ENCODE measurements around the gene SGCD. TPM values are rescaled to one million over a fixed set of nuclear protein-coding genes. Genes with fewer than 3 reads are reported as not detected.

The SGCD gene
- total and polyA plus RNA-seq, 4 donors = 7.8 to 32.5 (median 24.9) TPM

DNA sequence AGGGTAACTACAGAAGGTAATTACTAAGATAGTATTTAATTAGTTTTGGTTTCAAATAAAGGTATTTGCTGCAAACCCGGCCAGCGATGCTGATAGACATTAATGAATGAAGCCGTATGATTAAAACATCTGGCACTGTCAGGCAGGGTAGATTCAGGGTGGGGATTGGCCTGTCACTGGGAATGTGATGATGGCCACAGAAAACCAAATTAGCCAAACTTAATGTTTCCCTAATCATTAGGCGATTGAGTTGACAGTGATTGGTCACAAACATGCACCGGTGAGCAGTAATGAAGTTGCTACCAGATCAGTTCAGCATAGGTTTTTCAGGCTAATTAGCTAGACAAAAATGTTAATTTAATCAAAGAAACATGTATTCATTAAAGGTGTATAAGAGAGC lies 107.5 kb downstream of the SGCD start:
- Histone ChIP-seq H3K27ac (ENCODE audit: low read depth, low read length) (no peak overlapping the region), H3K9me3 (ENCODE audit: control insufficient read depth, insufficient read depth, low read length) (no peaks in the 10 kb centered on the region), H3K4me3 (ENCODE audit: low read depth, low read length) (no peak overlapping the region), H3K36me3 (ENCODE audit: control insufficient read depth, insufficient read depth, low read length) (no peaks in the 10 kb centered on the region), H3K27me3 (ENCODE audit: control insufficient read depth, insufficient read depth, low read length) (no peaks in the 10 kb centered on the region), H3K4me1 (ENCODE audit: control insufficient read depth, insufficient read depth, low read length) (no peaks in the 10 kb centered on the region)
- DNase-seq (ENCODE audit: low read depth in 4 of 6, low spot score in 6 of 6) = peak in 2 of 6 donors; percentile 36 to 61
- 69% methylated on average over 4 of the region's 5 CpGs for WGBS (ENCODE audit: insufficient coverage)

DNA sequence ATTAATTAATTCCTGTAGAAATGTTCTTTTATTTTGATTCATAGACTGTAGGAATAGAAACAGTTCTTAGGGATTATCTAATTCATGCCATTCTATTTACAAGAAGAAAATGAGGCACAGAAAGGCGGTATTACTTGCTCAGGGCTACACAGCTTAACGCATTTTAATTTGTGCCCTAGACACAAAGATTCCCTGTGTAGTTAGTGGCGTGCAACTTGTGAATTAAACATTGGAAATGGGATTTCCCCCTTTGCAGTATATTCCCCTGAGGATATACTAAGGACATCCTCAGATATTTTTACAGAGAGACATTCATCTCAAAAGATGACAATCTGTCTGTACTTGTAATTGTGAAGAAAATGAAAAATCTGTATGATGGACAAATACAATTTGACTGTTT lies 108.1 kb downstream of the SGCD start:
- Histone ChIP-seq H3K4me1 (ENCODE audit: control insufficient read depth, insufficient read depth, low read length) (no peaks in the 10 kb centered on the region), H3K27ac (ENCODE audit: low read depth, low read length) (no peak overlapping the region), H3K9me3 (ENCODE audit: control insufficient read depth, insufficient read depth, low read length) (no peaks in the 10 kb centered on the region), H3K27me3 (ENCODE audit: control insufficient read depth, insufficient read depth, low read length) (no peaks in the 10 kb centered on the region), H3K4me3 (ENCODE audit: low read depth, low read length) (no peak overlapping the region), H3K36me3 (ENCODE audit: control insufficient read depth, insufficient read depth, low read length) (no peaks in the 10 kb centered on the region)
- peak in 1 of 6 donors; percentile 8 for DNase-seq (ENCODE audit: low read depth in 4 of 6, low spot score in 6 of 6)
- no CpG with 5 or more reads among the region's 3 CpGs for WGBS (ENCODE audit: insufficient coverage)

DNA sequence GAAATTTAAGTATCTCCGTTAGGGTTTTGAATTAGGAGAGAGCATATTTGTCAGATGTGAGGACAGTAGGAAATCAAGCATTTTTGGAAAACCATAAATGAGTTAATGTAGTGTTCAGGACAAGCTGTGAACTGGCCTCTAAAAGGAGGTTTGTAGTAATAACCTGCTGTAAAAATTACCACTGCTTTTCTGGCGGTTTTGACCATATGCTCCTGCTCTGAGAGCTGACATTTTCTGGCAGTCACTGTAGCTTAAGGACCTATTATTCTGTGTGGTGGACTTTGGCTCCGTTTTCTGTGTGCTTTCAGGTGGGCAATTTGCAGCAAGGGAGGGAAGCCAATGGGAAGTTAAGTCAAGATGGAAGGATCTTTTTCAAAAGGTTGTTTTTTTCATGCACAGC lies 111.1 kb downstream of the SGCD start:
- Histone ChIP-seq H3K36me3 (ENCODE audit: control insufficient read depth, insufficient read depth, low read length) (no peaks in the 10 kb centered on the region), H3K9me3 (ENCODE audit: control insufficient read depth, insufficient read depth, low read length) (no peaks in the 10 kb centered on the region), H3K4me1 (ENCODE audit: control insufficient read depth, insufficient read depth, low read length) (no peaks in the 10 kb centered on the region), H3K27me3 (ENCODE audit: control insufficient read depth, insufficient read depth, low read length) (no peaks in the 10 kb centered on the region), H3K4me3 (ENCODE audit: low read depth, low read length) (no peak overlapping the region), H3K27ac (ENCODE audit: low read depth, low read length) (no peak overlapping the region)
- peak in 1 of 6 donors; percentile 53 for DNase-seq (ENCODE audit: low read depth in 4 of 6, low spot score in 6 of 6)
- 49% methylated on average over 2 of the region's 3 CpGs for WGBS (ENCODE audit: insufficient coverage)

DNA sequence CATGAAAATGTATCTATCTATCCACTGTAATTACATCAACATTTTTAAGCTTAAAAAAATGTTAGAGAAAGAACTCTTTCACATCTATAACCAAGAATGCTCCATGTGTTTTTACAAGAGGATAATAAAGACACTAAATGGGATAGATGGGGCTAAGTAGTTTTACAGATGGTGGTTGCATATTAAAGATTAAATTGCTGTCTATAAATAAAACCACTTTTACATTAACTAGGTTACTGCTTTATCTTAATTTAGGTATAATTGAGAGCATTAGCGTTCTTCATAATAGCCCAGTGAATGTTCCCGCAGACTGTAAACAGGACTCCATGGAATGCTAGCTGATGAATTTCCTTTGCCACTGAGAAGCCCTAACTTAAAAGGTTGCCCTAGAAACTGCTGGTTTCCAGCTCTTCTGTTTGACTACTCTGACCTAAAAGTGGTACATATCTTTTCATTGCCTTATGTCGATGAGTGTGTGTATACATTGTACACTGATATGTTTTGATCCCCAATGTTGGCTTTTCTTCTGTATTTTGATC lies 117.9 kb downstream of the SGCD start:
- H3K9me3 ChIP-seq (ENCODE audit: control insufficient read depth, insufficient read depth, low read length) = no peaks in the 10 kb centered on the region
- H3K4me1 ChIP-seq (ENCODE audit: control insufficient read depth, insufficient read depth, low read length) = no peaks in the 10 kb centered on the region
- H3K27me3 ChIP-seq (ENCODE audit: control insufficient read depth, insufficient read depth, low read length) = no peaks in the 10 kb centered on the region
- H3K27ac ChIP-seq (ENCODE audit: low read depth, low read length) = no peak overlapping the region
- peak in 2 of 6 donors; percentile 7 to 86 for DNase-seq (ENCODE audit: low read depth in 4 of 6, low spot score in 6 of 6)
- WGBS (ENCODE audit: insufficient coverage) = 27% methylated on average over 2 of the region's 3 CpGs
- H3K36me3 ChIP-seq (ENCODE audit: control insufficient read depth, insufficient read depth, low read length) = no peaks in the 10 kb centered on the region
- H3K4me3 ChIP-seq (ENCODE audit: low read depth, low read length) = no peak overlapping the region

DNA sequence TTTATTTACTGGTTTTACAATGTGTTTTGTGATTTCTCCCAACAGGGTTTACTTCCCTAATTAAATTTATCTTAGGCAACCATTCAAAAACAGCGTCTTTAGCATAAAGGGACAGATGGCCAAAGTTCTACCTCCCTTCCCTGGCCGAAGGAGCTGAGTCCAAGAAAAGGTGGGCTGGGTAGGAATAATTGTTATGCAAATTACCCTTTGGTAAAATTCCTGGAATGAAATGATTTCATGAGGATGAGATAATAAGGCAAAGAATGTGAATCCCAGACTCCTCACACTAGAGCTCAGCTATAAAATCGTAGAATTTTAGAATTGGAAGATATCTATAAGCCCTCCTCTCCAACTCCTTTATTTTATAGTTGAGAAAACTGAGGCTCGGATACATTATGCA lies 119.6 kb downstream of the SGCD start:
- no peak for DNase-seq (ENCODE audit: low read depth in 4 of 6, low spot score in 6 of 6)
- Histone ChIP-seq H3K9me3 (ENCODE audit: control insufficient read depth, insufficient read depth, low read length) (no peaks in the 10 kb centered on the region), H3K27ac (ENCODE audit: low read depth, low read length) (no peak overlapping the region), H3K27me3 (ENCODE audit: control insufficient read depth, insufficient read depth, low read length) (no peaks in the 10 kb centered on the region), H3K4me3 (ENCODE audit: low read depth, low read length) (no peak overlapping the region), H3K36me3 (ENCODE audit: control insufficient read depth, insufficient read depth, low read length) (no peaks in the 10 kb centered on the region), H3K4me1 (ENCODE audit: control insufficient read depth, insufficient read depth, low read length) (no peaks in the 10 kb centered on the region)
- no CpG with 5 or more reads among the region's 4 CpGs for WGBS (ENCODE audit: insufficient coverage)

DNA sequence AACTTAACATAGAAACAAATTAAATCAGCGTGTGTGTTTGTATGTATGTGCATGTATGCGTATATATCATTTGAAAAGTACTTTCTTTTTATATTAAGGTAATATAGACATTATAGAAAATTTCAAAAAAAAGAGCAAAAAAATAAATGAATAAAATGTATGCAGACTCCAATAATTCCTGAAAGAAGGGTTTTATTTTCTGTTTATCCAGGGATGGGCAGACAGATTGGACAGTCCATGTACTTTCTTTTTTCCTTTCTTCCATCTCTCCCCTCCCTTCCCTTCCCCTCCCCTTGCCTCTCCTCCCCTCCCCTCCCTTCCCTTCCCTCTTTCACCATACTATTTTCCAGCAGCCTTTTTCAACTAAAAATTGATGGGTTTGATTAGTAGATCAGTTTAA lies 123.8 kb downstream of the SGCD start:
- H3K27me3 ChIP-seq (ENCODE audit: control insufficient read depth, insufficient read depth, low read length) = no peaks in the 10 kb centered on the region

GRCh38 chr5:156451505-156451904 lies 124.5 kb downstream of the SGCD start:
- no peaks in the 10 kb centered on the region for H3K27me3 ChIP-seq (ENCODE audit: control insufficient read depth, insufficient read depth, low read length)
- no peaks in the 10 kb centered on the region for H3K36me3 ChIP-seq (ENCODE audit: control insufficient read depth, insufficient read depth, low read length)
- no peak overlapping the region for H3K4me3 ChIP-seq (ENCODE audit: low read depth, low read length)
- WGBS (ENCODE audit: insufficient coverage) = no CpG with 5 or more reads among the region's 1 CpG
- no peaks in the 10 kb centered on the region for H3K9me3 ChIP-seq (ENCODE audit: control insufficient read depth, insufficient read depth, low read length)
- no peaks in the 10 kb centered on the region for H3K4me1 ChIP-seq (ENCODE audit: control insufficient read depth, insufficient read depth, low read length)
- no peak for DNase-seq (ENCODE audit: low read depth in 4 of 6, low spot score in 6 of 6)
- no peak overlapping the region for H3K27ac ChIP-seq (ENCODE audit: low read depth, low read length)

More for the DNA sequence above, 123.8 kb downstream of the SGCD start:
- Histone ChIP-seq H3K4me3 (ENCODE audit: low read depth, low read length) (no peak overlapping the region), H3K4me1 (ENCODE audit: control insufficient read depth, insufficient read depth, low read length) (no peaks in the 10 kb centered on the region), H3K9me3 (ENCODE audit: control insufficient read depth, insufficient read depth, low read length) (no peaks in the 10 kb centered on the region), H3K27ac (ENCODE audit: low read depth, low read length) (no peak overlapping the region), H3K36me3 (ENCODE audit: control insufficient read depth, insufficient read depth, low read length) (no peaks in the 10 kb centered on the region)
- DNase-seq (ENCODE audit: low read depth in 4 of 6, low spot score in 6 of 6) = no peak
- WGBS (ENCODE audit: insufficient coverage) = no CpG with 5 or more reads among the region's 2 CpGs

GRCh38 chr5:156456857-156457256 lies 129.9 kb downstream of the SGCD start:
- H3K27me3 ChIP-seq (ENCODE audit: control insufficient read depth, insufficient read depth, low read length) = no peaks in the 10 kb centered on the region
- no peak overlapping the region for H3K27ac ChIP-seq (ENCODE audit: low read depth, low read length)
- DNase-seq (ENCODE audit: low read depth in 4 of 6, low spot score in 6 of 6) = no peak
- H3K9me3 ChIP-seq (ENCODE audit: control insufficient read depth, insufficient read depth, low read length) = no peaks in the 10 kb centered on the region
- no peaks in the 10 kb centered on the region for H3K4me1 ChIP-seq (ENCODE audit: control insufficient read depth, insufficient read depth, low read length)
- H3K4me3 ChIP-seq (ENCODE audit: low read depth, low read length) = no peak overlapping the region
- no peaks in the 10 kb centered on the region for H3K36me3 ChIP-seq (ENCODE audit: control insufficient read depth, insufficient read depth, low read length)

DNA sequence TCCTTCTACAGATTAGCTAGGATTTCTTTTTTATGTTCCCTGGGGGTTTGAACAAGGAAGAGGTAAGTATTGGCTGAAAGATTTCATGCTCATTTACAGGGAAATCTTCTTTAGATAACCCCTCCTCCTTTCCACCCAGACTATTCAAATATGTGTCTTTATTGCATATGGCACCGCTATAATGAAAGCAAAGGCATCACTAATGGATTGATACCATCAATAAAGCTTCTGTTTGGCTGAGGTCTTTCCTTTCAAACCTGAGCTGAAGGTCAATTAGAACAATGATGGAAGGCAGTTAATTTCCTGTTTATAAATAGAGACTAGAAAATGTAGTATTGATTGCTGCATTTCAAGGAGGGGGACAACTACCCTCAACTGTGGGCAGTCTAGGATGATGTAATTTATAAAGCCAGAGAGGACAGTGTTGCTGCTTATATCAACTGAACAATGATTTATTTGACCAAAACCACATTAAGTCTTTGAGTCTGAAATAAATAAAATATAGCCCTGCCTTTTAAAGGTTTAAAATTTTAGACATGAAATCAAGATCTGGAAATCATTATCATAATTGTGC lies 132.9 kb downstream of the SGCD start:
- Histone ChIP-seq H3K9me3 (ENCODE audit: control insufficient read depth, insufficient read depth, low read length) (no peaks in the 10 kb centered on the region), H3K36me3 (ENCODE audit: control insufficient read depth, insufficient read depth, low read length) (no peaks in the 10 kb centered on the region), H3K4me1 (ENCODE audit: control insufficient read depth, insufficient read depth, low read length) (no peaks in the 10 kb centered on the region), H3K4me3 (ENCODE audit: low read depth, low read length) (no peak overlapping the region), H3K27ac (ENCODE audit: low read depth, low read length) (no peak overlapping the region), H3K27me3 (ENCODE audit: control insufficient read depth, insufficient read depth, low read length) (no peaks in the 10 kb centered on the region)
- no peak for DNase-seq (ENCODE audit: low read depth in 4 of 6, low spot score in 6 of 6)
- WGBS (ENCODE audit: insufficient coverage) = no CpG with 5 or more reads among the region's 1 CpG

DNA sequence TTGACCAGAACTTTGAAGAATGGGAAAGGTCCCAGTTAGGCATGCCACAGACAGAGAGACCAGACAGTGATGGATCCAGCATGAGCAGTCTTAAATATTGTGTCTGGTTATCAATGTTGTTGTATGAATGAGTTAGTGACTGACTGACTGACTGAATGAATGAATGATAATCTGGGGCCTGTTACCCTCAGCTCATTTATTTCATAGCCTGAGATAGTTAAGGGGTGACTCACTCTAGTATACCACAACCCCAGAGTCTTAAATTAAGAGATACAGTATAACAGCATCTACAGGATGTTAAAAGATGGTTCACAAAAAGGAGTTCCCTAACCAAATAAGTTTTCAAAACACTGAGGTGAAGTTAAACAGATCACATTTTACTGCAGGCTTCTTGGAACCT lies 133.5 kb downstream of the SGCD start:
- Histone ChIP-seq H3K4me1 (ENCODE audit: control insufficient read depth, insufficient read depth, low read length) (no peaks in the 10 kb centered on the region), H3K27me3 (ENCODE audit: control insufficient read depth, insufficient read depth, low read length) (no peaks in the 10 kb centered on the region), H3K9me3 (ENCODE audit: control insufficient read depth, insufficient read depth, low read length) (no peaks in the 10 kb centered on the region), H3K36me3 (ENCODE audit: control insufficient read depth, insufficient read depth, low read length) (no peaks in the 10 kb centered on the region), H3K27ac (ENCODE audit: low read depth, low read length) (no peak overlapping the region), H3K4me3 (ENCODE audit: low read depth, low read length) (no peak overlapping the region)
- no peak for DNase-seq (ENCODE audit: low read depth in 4 of 6, low spot score in 6 of 6)
